Ovary (tissue), 3 donors: ENCODE data around the gene SPAG9.

Experiments used
- CTCF ChIP-seq, 3 donors: fragments of 450-650 bp in 2 of 3; fragments of 200-600 bp in 1 of 3; IDR thresholded peaks; one replicate each; pipeline versions ENCODE4 v1.5.1 to v1.8.0; 2016 to 2022; ENCODE audit warnings: antibody characterized with exemption in 3 of 3, mild to moderate bottlenecking in 1 of 3
- POLR2A ChIP-seq: fragments of 450-650 bp; IDR thresholded peaks from one replicate; pipeline ENCODE4 v1.6.1; 2017; ENCODE audit warnings: antibody characterized with exemption, mild to moderate bottlenecking, moderate library complexity
- donor health status: DM: no; HTN: no; CAD: no.

- TF ChIP-seq CTCF (IDR thresholded peaks at IDR 0.05): no peak
- TF ChIP-seq POLR2A: no peak
Observed at GRCh38 chr17:50914505-50915063, 206.1 kb downstream of the SPAG9 start.
